HL-60/S4 treated with phorbol 12-myristate 13-acetate at 8.2 ng/mL for 4 days and 3 days (cell line): ENCODE measurements around the gene SLC25A11.
"Not testable (repeated sequence)": the region's sequence is repeated elsewhere in the genome, so short reads cannot be mapped to it uniquely, and the experiment has no call there.

Source experiments
- in situ Hi-C: fragments of 300-500 bp; cut with MboI; formaldehyde crosslinking; loops from 2 replicates; pipeline ENCODE4 v1.15.0; 2022; ENCODE audit warnings: low sequenced_read_pairs

SLC25A11 gene

DNA sequence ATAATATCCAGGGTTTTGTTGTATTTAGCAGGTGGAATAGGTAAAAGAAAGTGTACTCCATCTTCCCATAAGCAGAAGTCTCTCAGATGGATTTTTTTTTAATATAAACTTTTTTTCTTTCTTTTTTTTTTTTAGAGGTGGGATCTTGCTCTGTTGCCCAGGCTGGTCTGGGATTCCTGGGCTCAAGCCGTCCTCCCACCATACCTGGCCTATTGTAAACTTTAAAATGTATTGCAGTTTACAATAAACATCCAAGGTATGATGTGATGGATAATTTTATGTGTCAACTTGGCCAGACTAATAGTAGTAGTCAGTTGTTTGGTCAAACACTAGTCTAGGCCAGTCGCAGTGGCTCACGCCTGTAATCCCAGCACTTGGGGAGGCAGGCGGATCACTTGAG lies 18.5 kb downstream of the SLC25A11 start:
- in situ Hi-C loops: no loop called here

DNA sequence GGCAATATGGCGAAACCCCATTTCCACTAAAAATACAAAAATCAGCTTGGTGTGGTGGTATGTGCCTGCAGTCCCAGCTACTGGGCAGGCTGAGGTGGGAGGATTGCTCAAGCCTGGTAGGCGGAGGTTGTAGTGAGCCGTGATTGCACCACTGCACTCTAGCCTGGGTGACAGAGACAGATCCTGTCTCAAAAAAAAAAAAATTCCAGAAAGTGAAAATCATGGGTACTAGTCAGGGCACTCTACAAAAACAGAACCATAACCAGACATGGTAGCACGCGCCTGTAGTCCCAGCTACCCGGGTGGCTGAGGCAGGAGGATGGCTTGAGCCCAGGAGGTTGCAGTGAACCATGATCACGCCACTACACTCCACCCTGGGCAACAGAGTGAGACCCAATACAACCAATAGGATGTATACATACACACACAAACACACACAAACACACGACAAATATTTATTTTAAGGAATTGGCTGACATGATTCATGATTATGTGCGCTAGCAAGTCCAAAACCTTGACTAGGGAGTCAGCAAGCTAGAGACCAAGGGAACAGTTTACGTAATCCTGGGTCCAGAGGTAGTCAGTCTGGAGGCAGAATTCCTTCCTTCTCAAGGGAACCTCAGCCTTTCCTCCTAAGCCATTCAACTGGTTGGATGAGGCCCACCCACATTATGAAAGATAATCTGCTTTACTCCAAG lies 19.3 kb downstream of the SLC25A11 start:
- in situ Hi-C loops: no loop called here

DNA sequence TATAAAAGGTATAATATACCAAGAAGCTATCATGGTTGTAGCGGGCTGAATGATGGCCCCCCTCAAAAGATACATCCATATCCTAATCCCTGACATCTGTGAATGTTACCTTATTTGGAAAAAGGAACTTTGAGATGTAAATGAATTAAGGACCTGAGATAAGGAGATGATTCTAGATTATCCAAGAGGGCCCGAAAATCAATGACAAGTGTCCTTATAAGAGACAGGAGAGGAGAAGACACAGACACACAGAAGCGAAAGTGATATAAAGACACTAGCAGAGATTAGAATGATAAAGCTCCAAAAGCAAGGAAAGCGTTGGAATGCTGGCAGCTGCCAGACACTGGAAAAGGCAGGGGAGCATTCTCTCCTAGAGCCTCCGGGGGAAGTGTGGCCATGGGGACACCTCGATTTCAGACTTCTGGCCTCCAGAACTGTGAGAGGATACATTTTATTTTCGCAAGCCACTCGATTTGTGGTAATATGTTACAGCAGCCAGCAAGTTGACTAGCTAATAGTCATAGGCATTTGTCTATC lies 20.3 kb downstream of the SLC25A11 start:
- in situ Hi-C loops: no loop called here

DNA sequence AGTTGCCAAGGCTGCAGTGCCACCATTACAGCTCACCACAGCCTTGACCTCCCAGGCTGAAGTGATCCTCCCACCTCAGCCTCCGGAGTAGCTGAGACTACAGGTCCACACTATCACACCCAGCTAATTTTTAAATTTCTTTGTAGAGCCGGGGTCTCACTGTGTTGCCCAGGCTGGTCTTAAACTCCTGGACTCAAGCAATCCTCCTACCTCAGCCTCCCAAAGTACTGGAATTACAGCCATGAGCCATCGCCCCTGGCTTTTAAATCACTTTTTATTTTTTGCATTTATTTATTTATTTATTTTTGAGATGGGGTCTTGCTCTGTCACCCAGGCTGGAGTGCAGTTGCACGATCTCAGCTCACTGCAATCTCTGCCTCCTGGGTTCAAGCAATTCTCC lies 25.3 kb downstream of the SLC25A11 start:
- in situ Hi-C loops: not testable (repeated sequence)

DNA sequence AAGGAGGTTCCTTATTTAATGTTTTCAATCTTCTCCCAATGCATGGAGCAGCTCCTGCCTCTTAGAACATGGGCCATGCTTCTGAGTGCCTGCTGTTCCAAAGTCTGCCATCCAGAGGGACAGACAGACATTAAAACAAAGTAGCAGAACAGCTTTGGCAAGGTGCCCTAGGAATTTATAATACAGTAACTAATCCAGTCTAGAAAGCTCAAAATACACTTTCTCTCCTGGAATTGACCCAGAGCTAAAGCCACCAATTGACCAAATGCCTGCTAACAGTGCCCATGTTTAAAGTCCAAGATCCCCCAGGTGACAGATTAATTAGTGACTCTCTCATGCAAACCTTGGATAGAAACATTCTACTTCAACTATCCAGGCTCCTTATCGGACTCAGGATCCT lies 25.9 kb downstream of the SLC25A11 start:
- in situ Hi-C loops: no loop called here

DNA sequence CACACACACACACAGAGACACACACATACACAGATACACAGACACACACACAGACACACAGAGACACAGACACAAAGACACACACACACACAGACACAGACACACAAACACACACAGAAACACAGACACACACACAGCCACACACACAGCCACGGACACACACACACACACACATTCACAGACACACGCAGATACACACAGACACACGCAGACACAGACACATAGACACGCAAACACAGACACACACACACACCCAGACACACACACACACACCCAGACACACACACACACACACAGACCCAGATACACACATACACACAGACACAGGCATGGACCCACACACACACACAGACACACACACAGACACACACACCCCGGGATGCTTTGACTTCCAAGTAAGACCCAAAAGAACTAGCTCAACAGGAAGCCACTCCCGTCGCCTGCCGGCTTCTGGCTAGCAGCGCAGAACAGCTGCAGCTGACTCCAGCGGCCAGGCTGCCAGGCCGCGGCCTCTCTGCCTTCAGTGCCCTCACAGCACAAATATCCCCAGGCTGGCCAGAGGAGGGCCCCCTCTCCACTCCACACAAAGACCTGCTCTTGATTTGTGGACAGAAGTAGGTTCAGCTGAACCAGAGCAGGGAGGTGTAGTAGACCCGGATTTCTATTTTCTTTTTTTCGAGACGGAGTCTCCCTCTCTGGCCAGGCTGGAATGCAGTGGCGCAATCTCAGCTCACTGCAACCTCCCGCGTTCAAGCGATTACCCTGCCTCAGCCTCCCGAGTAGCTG lies 30.9 kb downstream of the SLC25A11 start:
- in situ Hi-C loops: no loop called here

DNA sequence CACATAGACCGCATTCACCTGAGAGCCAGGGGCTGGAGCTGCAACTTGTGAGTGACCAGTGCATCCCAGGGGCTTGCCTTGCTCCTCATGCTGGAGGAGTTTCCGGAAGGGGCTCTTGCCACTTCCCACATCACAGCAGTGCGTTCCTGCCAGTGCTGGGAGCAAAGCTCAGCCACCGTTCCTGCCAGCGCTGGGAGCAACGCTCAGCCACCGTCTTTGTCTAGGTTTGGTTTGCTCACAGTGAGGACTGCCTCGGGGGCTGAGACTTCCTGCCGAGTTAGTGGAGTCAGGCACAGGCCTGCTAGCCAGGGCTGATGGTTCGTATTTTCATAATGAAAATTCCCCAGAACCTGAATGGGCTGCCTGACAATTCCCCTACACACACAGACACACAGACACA lies 31.5 kb downstream of the SLC25A11 start:
- in situ Hi-C loops: no loop called here

DNA sequence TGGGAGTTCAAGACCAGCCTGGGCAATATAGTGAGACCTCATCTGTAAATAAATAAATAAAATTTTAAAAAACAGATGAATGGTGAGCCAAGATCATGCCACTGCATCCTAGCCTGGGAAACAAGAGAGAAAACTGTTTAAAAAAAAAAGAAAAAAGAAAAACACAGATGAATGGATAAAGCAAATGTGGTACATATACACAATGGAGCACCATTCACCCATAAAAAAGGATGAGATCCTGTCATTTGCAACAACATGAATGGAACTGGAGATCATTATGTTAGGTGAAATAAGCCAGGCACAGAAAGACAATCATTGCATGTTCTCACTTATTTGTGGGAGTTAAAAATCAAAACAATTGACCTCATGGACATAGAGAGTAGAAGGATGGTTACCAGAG lies 33.2 kb downstream of the SLC25A11 start:
- in situ Hi-C loops: not testable (repeated sequence)

DNA sequence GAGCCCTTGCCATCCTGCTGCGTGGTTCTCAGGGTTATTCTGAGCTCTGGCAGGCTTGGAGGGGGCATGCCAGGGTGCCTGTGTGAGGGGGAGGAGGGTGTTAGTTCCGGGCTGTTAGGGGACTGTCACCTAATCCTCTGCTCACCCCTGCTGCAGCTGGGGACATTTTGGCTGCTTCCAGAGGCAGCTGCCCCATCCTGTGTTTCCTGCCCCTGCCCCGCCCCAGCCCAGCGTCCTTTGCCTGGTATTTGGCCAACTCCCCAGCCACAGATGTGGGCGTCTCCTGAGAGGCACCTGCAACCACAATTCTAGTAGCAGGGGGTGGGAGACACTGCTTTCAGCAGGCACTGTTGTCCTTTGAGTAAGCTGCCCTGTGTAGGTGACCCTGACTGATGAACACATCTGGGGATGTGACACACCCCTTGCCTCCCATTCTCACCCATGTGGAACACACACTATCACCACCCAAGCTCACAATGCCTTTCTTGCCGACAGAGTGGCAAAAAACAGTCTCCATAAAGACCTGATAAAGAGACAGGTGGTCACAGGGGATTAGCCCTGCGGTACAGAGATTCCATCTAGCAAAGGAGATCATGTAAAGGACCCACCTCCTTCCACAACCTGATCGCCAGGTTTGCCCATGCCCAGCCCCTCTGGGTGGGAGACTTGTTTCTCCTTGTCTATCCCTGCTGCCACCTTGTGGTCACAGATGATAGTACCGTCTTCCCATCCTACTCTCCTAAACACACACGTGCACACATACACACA lies 36.6 kb downstream of the SLC25A11 start, which contains the start of gene CHRNE:
CHRNE (minus strand) TSS at position 48 of the 768 bp plus-strand sequence; CDS start at position 13, 35 bp downstream.
- in situ Hi-C loops: no loop called here

DNA sequence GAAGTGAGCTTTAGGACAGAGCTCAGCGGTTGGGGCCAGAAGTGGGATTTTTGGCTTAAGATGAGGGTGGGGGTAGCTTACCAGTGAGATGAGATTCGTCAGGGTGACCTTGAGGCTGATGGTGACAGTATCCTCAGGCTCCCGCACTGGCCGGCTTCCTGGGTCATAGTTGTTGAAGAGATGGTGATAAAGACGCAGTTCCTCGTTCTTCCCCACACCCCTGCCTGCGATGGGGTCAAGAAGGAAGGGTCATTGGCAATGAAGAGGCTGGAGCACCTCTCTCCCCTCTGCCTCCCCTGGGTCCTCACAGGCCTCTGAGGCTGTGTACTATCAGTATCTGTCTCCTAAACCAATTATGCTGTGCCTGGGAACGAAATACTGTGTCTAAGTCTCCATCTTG lies 37.3 kb downstream of the SLC25A11 start:
- in situ Hi-C loops: no loop called here

DNA sequence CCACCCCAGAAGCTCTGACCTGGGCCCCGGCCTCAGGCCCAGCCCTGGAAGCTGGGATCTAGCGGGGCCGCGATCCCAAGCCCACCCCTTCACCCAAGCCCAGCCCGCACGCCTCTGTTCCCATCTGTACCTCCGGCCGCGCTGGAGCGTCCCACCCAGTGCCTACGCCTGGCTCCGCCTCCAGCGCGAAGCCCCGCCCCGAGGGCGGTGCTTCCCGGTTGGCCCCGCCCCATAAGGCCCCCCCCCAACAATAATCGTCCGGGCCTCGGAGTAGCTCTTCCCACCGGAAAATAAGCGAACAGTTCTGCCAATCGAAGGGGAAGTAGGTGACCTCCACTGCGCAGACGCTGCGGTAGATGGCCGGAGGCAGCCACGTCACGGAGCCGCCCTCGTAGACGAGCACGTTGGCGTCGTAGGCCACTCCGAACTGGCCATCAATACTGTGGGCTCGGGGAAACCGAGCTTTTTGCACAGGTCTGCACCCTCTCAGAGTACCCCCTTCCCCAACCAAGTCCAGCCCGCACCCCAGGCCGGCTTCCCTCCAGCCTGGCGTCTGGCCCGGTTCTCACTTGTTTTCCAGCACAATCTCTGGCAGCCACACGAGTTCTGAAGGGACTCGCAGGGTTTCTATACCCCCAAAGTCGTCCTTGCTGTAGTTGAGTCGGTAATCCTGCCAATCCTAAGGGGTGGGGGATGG lies 38.0 kb downstream of the SLC25A11 start:
- in situ Hi-C loops: no loop called here

DNA sequence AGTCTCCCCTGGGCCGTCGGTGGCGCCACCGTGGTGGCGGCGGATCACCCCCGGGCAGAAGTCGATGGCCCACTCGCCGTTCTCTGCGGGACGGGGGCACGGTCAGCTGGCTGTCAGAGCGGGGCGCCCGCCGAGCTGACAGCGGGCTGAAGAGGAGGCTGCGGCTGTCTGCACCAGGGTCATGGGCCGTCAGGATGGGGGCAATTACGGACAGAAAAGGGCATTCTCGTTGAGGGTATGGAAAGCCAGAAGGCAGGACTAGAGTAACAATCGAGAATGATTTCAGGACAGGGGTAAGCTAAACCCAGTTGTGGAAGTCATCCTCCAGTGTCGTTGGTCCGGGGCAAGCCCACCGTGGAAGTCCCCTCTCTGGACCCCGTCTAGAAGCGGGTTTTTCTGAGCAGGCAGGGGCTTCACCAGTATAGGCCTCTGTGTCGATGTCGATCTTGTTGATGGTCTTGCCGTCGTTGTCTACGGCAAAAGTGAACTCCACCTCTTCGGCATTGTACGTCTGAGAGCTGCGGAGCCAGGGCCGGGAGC lies 38.7 kb downstream of the SLC25A11 start:
- in situ Hi-C loops: no loop called here

DNA sequence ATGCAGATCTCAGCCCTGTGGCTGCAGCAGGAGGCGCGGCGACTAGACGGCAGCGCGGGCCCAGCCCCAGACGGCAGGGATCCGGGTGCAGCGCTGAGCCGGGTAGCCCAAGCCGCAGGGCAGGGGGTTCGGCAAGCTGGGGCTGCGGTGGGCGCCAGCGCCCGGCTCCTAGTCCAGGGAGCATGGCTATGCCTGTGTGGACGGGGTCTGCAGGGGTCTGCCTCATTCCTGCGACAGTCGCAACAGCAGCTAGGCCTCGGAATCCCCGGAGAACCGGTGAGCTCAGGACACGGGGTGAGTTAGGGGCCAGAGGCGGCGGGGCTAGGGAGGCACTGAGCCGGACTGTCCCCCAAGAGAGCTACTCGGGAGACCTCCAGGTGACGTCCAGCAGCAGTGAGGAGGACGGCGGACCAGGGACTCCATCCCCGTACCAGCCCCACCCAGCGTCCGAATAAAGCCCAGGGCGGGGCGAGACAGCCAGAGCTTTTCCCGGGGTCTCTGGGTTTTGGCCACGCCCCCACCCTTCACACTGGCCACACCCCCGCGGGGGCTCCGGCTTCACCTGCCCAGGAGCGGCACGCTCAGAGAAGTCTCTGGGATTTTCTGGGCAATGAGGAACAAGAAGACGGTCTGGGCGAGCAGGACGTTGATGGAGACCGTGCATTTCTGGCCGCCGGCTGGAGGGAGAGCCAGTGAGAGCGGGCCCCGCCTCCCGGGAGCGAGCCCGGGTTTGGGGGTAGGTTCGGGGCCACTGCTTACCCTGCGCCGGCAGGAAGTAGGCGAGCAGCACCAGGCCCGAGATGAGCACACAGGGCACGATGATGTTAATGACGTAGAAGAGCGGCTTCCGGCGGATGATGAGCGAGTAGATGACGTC lies 39.4 kb downstream of the SLC25A11 start:
- in situ Hi-C loops: no loop called here

DNA sequence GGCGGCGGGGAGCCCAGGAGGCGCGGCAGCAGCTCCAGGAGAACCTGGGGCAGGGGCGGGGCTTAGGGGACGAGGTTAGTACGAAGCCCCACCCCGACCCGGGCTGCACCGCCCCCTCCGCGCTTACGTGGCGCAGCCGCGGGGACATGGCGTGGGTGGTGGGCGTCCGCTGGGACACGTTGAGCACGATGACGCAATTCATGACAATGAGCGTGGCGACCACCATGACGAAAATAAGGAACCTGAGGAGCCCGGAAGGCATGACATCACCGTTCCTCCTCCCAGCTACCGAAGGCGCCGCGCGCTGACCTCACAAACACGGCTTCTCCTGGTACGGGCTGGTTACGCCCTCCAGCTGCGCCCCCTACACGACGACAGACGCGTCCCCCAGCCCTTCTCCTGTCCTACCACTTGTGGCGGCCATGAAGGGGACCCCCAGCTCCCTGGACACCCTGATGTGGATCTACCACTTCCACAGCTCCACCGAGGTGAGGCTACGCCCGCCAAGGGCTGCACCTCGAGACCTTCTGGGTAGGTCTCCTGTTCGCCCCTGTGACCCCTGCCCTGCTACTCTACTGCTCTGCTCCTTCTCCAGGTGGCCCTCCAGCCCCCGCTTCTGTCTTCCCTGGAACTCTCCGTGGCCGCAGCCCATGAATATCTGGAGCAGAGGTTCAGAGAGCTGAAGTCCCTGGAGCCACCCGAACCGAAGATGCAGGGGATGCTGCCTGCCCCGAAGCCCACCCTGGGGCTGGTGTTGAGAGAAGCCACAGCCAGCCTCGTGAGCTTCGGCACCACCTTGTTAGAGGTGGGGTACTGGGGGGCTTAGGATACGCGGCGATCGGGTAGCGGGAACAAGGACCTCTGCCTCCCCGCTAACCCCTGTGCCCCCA lies 40.3 kb downstream of the SLC25A11 start, which contains the start of gene C17orf107:
C17orf107 (plus strand) TSS at position 196 of the 890 bp plus-strand sequence; CDS start at position 423, 227 bp downstream.
- in situ Hi-C loops: loop anchor here (25.0 kb wide), 1 partner anchor 337 kb away; the partner anchor contains the start of genes GGT6 and MYBBP1A

DNA sequence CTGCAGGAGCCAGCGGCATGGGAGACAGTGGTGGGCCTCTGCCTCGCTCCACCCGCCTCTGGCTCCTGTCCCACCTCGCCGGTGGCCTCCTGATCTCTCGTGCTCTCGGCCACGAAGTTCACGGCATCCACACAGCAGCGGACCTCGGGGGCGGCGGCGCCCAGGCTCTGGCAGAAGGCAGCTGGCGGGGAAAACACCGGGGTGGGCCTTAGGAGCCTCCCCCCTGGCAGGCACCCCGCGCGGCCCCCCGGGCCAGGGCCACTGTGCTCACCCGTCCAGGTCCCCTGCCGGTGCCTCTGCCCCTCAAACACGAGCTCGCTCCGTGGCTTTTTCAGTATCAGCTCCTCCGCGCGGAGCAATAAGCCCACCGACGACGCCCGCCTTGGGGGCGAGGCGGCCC lies 40.9 kb downstream of the SLC25A11 start:
- in situ Hi-C loops: loop anchor here (25.0 kb wide), 1 partner anchor 337 kb away; the partner anchor contains the start of genes GGT6 and MYBBP1A

DNA sequence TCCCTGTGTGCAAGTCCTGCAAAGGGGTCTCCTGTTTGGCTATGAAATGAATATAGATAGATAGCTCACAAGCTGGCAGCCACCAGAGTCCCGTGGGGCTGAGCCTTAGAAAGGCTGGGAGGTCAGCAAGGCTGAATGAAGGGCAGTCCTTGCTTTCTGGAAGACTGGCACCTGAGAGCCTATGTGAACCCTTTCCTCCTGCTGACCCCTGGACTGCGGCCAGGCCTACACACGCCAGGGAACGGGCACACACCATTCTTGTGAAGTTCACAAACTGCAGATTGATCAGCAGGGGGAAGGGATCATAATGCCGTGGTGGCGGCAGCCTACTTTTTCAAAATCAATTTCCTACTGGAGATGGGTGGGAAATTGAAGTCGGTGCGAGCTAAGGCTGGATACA lies 41.5 kb downstream of the SLC25A11 start:
- in situ Hi-C loops: loop anchor here (25.0 kb wide), 1 partner anchor 336 kb away; the partner anchor contains the start of genes GGT6 and MYBBP1A

DNA sequence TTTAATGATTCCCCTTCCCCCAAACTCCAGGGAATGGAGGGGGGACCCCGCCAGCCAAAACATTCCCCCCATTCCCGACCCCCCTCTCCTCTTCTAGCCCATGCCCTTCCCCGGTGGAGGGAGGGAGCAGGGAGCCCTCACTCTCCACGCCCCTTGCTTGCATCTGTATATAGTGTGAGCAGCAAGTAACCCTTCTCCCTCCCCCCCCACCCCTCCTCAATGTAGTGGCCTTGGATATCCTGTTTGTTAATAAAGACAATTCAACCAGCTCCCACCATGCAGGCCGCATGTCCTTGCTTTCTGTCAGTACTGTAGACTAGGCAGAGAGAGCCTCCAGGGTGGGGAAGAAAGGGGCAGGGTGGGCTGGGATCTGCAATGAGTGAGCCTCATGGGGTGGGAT lies 42.1 kb downstream of the SLC25A11 start:
- in situ Hi-C loops: loop anchor here (25.0 kb wide), 1 partner anchor 335 kb away; the partner anchor contains the start of genes GGT6 and MYBBP1A

DNA sequence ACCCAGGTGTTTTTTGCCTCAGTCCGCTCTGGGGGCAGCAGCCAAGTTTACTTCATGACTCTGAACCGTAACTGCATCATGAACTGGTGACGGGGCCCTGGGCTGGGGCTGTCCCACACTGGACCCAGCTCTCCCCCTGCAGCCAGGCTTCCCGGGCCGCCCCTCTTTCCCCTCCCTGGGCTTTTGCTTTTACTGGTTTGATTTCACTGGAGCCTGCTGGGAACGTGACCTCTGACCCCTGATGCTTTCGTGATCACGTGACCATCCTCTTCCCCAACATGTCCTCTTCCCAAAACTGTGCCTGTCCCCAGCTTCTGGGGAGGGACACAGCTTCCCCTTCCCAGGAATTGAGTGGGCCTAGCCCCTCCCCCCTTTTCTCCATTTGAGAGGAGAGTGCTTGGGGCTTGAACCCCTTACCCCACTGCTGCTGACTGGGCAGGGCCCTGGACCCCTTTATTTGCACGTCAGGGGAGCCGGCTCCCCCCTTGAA lies 42.6 kb downstream of the SLC25A11 start:
- in situ Hi-C loops: loop anchor here (25.0 kb wide), 1 partner anchor 335 kb away; the partner anchor contains the start of genes GGT6 and MYBBP1A
